NCI-H748 treated with DMSO at 0.1 percent for 48 hours (cell line): Measurements from ENCODE around the gene ARHGAP8.
"Not testable (repeated sequence)": the region's sequence is repeated elsewhere in the genome, so short reads cannot be mapped to it uniquely, and the experiment has no call there.

Source experiments
- DNase-seq: peaks from one replicate; lab custom pipeline; 2025; lab: John Stamatoyannopoulos, UW

The ARHGAP8 gene

DNA sequence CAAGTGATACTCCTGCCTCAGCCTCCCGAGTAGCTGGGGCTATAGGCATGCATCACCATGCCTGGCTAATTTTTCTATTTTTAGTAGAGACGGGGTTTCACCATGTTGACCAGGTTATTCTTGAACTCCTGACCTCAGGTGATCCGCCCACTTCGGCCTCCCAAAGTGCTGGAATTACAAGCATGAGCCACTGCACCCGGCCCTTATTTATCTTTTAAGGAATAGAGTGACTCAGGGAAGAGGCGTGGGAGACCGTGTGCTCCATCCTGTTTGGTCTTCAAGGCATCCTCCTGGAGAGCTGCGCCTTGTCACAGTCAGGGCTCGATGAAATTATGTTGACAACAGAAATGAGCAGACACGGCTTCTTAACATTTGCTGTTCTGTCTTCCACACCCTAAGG is 12.7 kb upstream of the ARHGAP8 start:
- not testable (repeated sequence) for DNase-seq

- no peak for DNase-seq
Observed at GRCh38 chr22:44740307-44740706, 12.1 kb upstream of the ARHGAP8 start.

DNA sequence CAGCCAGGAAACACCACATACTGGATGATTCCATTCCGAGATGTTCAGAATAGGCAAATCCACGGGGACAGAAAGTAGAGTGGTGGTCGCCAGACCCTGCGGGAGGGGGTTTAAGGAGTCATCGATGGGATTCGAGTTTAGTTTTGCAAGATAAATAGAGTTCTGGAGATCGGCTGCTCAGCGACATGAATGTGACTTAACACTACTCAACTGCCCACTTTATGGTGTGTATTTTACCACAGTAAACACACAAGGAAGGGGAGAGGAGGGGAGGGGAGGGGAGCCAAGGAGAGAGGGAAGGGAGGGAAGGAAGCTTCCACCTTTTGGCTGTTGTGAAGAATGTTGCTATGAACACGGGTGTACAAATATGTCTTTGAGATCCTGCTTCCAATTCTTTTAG is 10.4 kb upstream of the ARHGAP8 start:
- DNase-seq = no peak

DNA sequence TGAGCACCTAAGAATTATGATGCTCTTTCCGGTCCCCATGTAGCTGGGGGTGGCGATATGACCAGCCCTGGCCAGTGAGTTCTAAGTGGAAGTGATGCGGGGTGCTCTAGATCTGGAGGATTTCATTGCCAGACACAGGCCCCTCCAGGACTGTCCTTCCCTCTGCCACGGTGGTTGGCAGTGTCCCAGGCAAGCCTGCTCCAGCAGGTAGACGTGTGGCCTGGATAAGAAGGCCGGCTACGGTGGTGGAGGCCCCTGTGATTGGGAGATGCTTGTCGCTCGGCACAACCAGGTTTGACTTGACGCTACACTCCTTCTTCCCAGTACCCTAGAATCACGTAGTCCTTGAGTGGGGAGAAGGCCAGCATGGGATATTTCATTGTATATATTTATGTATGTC is 9.1 kb upstream of the ARHGAP8 start:
- DNase-seq = no peak

DNA sequence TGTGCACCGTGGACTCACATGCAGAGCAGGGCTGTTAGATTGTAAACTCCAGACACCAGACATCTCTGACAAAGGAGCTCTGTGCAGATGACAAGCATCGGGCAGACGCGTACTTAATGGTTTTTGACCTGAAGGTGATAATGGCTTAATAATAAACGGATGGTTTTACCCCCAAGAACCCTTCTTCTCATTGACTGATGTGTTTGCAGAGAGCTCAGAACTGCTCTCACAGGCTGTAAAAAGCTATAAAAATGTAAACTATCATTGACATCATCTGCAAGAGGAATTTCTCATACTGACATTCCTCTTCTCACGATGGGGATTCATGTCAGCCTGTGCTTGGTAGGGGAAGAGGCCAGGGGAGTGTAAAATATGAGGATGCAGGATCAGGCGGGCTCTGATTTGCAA is 8.6 kb upstream of the ARHGAP8 start:
- no peak for DNase-seq

DNA sequence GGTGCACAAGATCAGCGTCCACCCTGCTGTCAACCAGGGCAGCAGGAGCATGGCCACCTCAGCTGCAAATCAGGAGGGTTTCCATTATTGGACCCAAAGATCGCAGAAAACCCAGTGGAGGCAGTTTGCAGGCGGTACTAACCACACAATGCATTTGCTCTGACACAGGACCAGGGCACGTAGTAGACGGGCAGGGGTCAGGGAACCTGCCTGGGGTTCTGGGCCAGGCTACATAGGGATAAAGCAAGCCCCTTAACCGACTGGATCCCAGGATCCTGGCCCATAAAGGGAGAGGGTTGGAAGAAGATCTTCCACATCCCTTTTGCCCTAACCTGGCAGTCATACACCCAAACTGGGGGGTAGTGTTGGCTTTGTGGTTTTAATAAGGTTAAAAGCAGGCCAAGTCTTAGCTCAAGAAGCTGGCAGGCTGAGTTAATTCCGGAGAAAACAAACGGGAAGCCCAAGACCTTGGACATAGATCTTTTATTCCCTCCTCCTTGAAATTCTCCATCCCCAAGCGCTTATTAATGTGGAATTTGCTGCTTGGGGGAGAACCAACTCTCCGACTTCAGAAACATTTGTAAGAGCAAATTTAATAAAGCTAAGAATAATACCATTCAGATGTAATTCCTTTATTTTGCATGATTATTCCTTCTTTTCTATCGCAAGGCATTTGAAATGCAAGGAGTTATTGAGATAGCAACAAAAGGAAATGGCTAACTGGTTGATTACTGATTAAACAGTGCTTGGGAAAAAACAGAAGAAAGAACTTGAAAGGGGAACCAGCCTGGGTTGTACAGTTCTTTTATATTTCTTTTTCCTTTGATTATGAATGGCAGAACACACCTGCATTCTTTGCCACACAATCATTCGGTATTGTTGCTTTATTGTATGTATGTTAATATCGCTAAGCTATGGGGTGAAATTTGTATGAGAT is 6.3 kb upstream of the ARHGAP8 start:
- DNase-seq = no peak

- not testable (repeated sequence) for DNase-seq
Observed at GRCh38 chr22:44747784-44748127, 4.6 kb upstream of the ARHGAP8 start.

DNA sequence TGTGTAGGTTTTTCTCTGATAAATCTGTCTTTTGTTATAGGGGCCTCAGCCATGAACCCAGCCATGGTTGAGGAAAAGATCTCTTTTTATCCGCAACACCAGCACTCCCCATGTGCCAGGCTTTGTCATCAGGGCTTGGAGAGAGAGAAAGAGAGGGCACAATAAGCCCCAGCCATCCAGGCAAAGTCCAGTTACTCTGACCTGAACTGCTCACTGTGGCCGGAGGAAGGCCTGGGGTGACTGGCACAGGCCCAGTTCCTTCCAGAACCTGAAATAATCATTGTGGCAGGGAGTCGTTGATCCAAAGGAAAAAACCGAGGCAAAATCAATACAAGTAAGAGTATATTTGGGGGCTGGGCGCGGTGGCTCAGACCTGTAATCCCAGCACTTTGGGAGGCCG is 3.9 kb upstream of the ARHGAP8 start:
- DNase-seq = no peak

- no peak for DNase-seq
Observed at GRCh38 chr22:44750481-44750880, 1.9 kb upstream of the ARHGAP8 start.

- no peak for DNase-seq
Observed at GRCh38 chr22:44753189-44754042, 1.0 kb downstream of the ARHGAP8 start.

GRCh38 chr22:44754998-44755397 is 2.6 kb downstream of the ARHGAP8 start:
- no peak for DNase-seq

DNA sequence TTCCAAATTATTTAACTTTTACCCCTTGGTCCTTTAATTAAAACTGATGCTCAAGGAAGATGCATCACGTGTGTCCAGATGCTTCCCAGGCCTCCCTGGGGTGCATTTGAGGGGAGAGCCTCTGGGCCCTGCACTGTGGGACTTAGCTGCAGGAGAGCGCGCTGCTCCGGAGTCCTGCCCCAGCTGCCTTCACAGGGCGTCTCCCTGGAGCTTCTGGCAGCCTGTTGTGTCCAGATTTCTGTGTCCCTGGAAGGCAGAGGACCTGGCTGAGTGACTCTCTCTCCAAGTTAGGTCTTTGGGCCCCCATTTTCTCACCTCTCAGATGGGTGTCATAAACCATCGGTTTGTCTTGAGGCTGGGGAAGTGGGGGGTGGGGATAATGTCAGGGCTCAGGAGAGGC is 3.0 kb downstream of the ARHGAP8 start:
- no peak for DNase-seq

DNA sequence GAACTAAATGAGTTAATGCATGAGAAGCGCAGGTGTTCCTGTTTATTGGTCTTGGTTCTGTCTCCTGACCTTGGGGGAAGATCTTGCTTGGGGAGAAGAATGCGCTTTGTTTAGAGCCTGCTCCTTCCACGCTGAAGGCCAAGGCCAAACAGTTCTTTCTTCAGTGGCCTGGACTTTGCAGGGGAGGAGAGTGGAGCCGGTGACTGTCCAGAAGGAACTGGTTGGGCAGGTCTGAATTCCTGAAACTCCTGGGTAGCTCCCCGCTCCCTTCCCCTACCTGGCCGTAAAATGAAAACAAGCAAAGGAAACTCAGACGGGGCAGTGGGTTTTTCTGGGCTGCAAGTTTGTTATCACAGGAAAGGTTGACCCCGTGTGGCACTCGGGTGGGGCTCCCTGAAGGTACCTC is 3.6 kb downstream of the ARHGAP8 start:
- DNase-seq = no peak

- DNase-seq = no peak
Observed at GRCh38 chr22:44758344-44758973, 6.1 kb downstream of the ARHGAP8 start.

- no peak for DNase-seq
Observed at GRCh38 chr22:44759001-44759400, 6.6 kb downstream of the ARHGAP8 start.

DNA sequence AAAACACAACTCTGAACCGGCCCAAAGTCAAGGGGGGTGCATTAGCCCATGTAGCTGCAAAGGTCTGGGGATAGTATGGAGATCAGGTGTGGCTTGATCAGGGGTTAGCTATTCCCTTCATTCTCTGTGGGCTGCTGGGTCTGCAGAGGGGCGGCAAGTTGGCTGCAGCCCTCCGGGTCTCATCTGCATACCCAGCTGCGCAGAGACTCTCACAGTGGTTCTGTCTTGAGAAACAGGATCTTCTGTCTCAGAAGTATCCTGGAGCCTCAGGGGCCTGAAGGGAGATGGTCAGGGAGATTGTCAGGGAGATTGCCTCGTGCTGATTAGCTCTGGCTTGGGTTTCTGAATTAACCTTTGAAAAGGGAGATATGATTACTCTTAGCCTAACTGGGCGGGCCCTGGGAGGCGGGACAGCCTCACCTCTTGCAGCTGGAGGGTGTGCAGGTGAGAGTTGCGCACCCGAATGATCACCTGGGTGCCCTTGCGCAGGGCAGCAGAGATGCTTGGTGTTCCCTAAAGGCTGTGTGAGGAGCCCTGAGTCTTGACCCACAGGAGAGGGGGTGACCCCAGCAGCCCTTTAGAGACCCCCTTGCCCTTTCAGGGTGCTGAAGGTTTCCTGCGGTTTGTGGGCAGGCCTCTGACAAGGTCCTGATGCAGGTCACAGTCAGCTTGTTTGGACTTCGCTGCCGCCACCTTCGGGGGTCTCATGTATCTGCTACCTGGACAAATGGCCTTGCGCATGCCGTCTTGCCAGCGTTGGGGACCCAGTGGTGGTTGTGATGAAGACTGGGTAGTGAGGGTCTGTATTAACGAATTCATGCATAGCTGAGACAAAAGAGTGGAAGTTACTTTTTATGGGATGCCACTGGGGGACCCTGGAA is 7.3 kb downstream of the ARHGAP8 start:
- no peak for DNase-seq

DNA sequence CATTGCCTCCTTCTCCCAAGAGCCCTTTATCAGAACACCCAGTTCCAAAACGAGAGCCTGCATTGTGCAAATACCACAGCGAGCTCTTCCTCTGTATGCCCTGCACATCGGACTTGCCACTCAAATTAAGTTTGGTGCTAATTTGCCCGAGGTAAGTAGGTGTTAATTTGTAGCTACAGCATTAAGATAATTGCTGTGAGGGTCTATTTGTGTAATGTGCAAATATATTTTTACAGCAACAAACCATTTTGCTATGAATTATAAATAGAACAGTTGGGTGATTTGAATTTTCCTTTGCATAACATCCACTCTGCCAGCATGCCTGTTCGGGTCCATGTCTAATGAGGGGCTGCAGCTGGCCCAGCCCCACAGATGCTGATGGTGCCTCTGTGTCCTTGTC is 8.1 kb downstream of the ARHGAP8 start:
- DNase-seq = no peak

- DNase-seq = no peak
Observed at GRCh38 chr22:44761025-44761424, 8.7 kb downstream of the ARHGAP8 start.

- DNase-seq = no peak
Observed at GRCh38 chr22:44764373-44764772, 12.0 kb downstream of the ARHGAP8 start.

DNA sequence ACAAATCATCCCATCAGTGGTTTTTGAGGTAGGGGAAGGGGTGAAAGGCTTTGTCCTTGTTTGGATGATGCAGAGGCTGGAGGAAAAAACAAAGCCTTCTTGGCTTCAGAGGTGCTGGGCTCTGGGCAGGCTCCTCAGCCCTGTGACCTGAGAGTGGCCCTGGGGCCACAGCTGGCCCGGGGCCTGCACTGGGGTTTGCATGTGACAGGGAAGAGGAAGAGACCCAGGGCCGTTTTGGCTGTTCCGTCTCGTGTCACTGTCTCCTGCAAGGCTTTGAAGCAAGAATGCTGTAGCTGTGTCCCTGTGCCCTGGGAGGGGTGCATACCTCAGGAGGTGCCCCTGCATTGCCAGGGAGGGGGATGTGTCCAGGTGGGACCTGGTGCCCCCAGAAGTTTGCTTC is 12.6 kb downstream of the ARHGAP8 start:
- no peak for DNase-seq

DNA sequence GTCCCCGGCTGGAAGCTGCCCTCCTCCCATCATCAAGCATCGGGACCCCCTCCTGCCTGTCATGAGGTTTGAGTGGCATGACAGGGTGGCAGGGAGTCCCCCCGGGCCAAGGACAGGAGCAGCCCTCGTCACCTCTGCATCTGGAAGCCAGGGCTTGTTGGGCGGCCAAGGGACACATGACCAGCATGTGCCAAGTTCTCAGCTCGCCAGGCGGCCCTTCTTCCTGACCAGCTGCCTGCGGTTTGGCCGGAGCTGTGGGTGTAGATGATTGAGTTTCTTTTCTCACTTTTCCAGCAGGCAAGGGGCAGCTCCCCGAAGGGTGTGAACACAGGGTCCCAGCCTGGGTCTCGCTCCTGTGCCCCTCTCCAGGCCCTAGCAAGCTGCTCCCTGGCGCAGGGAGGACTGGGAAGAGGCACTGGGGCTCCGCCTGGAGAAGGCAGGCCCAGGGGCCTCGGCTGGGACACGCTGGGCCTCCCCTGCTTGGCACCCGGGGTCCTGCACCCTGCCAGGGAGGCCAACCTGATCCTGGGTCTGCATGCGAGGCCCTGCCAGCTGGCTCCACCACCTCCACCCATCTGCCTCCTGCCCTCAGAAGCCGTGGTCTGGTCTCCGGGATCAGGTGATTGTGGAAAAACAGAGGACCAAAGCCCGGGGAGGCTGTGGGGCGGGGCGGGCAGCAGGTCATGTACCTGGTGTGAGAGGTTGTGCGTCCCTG is 13.4 kb downstream of the ARHGAP8 start:
- no peak for DNase-seq
